Measurements from ENCODE around the gene CCDC148. TPM values are rescaled to one million over a fixed set of nuclear protein-coding genes. Genes with fewer than 3 reads are reported as not detected.

CCDC148 gene
- total RNA-seq, 2 donors from 2014 or later: 2.7 to 5.0 TPM

DNA sequence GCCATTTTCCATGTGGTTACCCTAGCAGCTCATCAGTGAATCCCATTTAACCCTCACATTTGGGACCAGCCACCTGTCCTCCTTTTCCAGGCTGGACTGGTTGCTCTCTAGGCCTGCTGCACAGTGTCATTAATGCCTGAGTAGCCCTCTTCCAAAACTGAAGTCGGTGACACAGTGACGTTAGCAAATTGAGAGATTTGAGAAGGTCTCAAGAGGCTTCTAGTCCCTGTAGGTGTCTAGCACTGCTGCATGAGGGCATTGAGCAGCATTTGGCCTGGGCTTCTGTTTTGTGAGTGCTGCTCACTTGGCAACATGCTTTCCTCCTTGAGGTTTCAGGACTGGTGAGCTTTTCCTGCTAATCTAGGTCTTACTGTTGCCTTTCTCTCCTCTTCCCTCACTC is 36.9 kb upstream of the CCDC148 start:
- Mint-ChIP-seq H3K27ac (no peak overlapping the region), H3K9me3 (no peaks in the 10 kb centered on the region), H3K4me1 (peaks cover 37% of the 10 kb centered on the region), H3K4me3 (no peak overlapping the region), H3K27me3 (ENCODE audit: insufficient read depth) (no peaks in the 10 kb centered on the region), H3K36me3 (ENCODE audit: low read depth) (no peaks in the 10 kb centered on the region)
- H3K4me1 ChIP-seq (ENCODE audit: control insufficient read depth, insufficient read depth, low read length): no peaks in the 10 kb centered on the region
- H3K27me3 ChIP-seq (ENCODE audit: control insufficient read depth, insufficient read depth, low read length, poor library complexity, severe bottlenecking): no peaks in the 10 kb centered on the region
- no peaks in the 10 kb centered on the region for H3K36me3 ChIP-seq (ENCODE audit: control insufficient read depth, insufficient read depth, low read length)
- WGBS, 2 experiments (ENCODE audit: insufficient coverage in 1 of 2, insufficient read length in 1 of 2): 74 to 93% methylated on average over 2 of the region's 2 CpGs
- no peak for DNase-seq
- H3K27ac ChIP-seq (ENCODE audit: low read depth, low read length): no peak overlapping the region
- no peak overlapping the region for H3K4me3 ChIP-seq (ENCODE audit: low read length)
- no peaks in the 10 kb centered on the region for H3K9me3 ChIP-seq (ENCODE audit: control insufficient read depth, low read length)
- no peak overlapping the region for H3K9ac ChIP-seq (ENCODE audit: extremely low read depth, low read length, poor library complexity, severe bottlenecking)
- TF ChIP-seq, protein P1, sequence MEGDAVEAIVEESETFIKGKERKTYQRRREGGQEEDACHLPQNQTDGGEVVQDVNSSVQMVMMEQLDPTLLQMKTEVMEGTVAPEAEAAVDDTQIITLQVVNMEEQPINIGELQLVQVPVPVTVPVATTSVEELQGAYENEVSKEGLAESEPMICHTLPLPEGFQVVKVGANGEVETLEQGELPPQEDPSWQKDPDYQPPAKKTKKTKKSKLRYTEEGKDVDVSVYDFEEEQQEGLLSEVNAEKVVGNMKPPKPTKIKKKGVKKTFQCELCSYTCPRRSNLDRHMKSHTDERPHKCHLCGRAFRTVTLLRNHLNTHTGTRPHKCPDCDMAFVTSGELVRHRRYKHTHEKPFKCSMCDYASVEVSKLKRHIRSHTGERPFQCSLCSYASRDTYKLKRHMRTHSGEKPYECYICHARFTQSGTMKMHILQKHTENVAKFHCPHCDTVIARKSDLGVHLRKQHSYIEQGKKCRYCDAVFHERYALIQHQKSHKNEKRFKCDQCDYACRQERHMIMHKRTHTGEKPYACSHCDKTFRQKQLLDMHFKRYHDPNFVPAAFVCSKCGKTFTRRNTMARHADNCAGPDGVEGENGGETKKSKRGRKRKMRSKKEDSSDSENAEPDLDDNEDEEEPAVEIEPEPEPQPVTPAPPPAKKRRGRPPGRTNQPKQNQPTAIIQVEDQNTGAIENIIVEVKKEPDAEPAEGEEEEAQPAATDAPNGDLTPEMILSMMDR (conservative IDR thresholded peaks at IDR 0.05): no peak

DNA sequence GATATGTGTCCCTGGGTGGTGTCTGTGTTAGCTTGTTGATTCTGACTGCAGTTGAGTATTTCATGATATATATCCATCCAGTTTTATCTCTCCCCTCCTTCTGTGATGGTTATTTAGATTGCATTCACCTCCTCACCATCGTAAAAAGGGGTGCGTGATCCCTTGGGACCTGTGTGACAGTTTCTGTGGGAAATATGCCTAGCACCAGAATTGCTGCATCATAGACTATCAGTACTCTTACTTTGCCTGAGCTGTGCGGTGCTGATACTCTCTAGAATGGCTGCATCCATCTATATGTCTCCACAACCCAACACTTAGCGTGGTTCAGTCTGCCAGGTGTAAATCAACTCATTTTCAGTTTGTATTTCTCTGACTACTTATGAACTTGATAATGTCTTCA is 34.5 kb upstream of the CCDC148 start:
- Histone ChIP-seq H3K36me3 (ENCODE audit: control insufficient read depth, insufficient read depth, low read length) (no peaks in the 10 kb centered on the region), H3K27me3 (ENCODE audit: control insufficient read depth, insufficient read depth, low read length, poor library complexity, severe bottlenecking) (no peaks in the 10 kb centered on the region), H3K9ac (ENCODE audit: extremely low read depth, low read length, poor library complexity, severe bottlenecking) (no peak overlapping the region), H3K4me1 (ENCODE audit: control insufficient read depth, insufficient read depth, low read length) (peaks cover 2% of the 10 kb centered on the region), H3K4me3 (ENCODE audit: low read length) (no peak overlapping the region), H3K27ac (ENCODE audit: low read depth, low read length) (no peak overlapping the region), H3K9me3 (ENCODE audit: control insufficient read depth, low read length) (no peaks in the 10 kb centered on the region)
- 88 to 97% methylated on average over 4 of the region's 4 CpGs for WGBS, 2 experiments (ENCODE audit: insufficient coverage in 1 of 2, insufficient read length in 1 of 2)
- Mint-ChIP-seq H3K36me3 (ENCODE audit: low read depth) (no peaks in the 10 kb centered on the region), H3K9me3 (no peaks in the 10 kb centered on the region), H3K27me3 (ENCODE audit: insufficient read depth) (no peaks in the 10 kb centered on the region), H3K27ac (no peak overlapping the region), H3K4me3 (no peak overlapping the region), H3K4me1 (peaks cover 34% of the 10 kb centered on the region)
- TF ChIP-seq, protein P1 (conservative IDR thresholded peaks at IDR 0.05): no peak
- no peak for DNase-seq

- DNase-seq: peak; percentile 58
- H3K4me3 ChIP-seq (ENCODE audit: low read length): no peak overlapping the region
- Mint-ChIP-seq H3K27me3 (ENCODE audit: insufficient read depth) (no peaks in the 10 kb centered on the region), H3K9me3 (no peaks in the 10 kb centered on the region), H3K4me3 (no peak overlapping the region), H3K27ac (peak overlapping the region; percentile 42), H3K4me1 (peaks cover 34% of the 10 kb centered on the region), H3K36me3 (ENCODE audit: low read depth) (no peaks in the 10 kb centered on the region)
- TF ChIP-seq, protein P1 (conservative IDR thresholded peaks at IDR 0.05): peak; percentile 32
- no peaks in the 10 kb centered on the region for H3K27me3 ChIP-seq (ENCODE audit: control insufficient read depth, insufficient read depth, low read length, poor library complexity, severe bottlenecking)
- no peaks in the 10 kb centered on the region for H3K36me3 ChIP-seq (ENCODE audit: control insufficient read depth, insufficient read depth, low read length)
- H3K27ac ChIP-seq (ENCODE audit: low read depth, low read length): no peak overlapping the region
- no peak overlapping the region for H3K9ac ChIP-seq (ENCODE audit: extremely low read depth, low read length, poor library complexity, severe bottlenecking)
- WGBS, 2 experiments (ENCODE audit: insufficient coverage in 1 of 2, insufficient read length in 1 of 2): 7 to 19% methylated on average over 2 to 5 of the region's 6 CpGs
- peaks cover 2% of the 10 kb centered on the region for H3K4me1 ChIP-seq (ENCODE audit: control insufficient read depth, insufficient read depth, low read length)
- no peaks in the 10 kb centered on the region for H3K9me3 ChIP-seq (ENCODE audit: control insufficient read depth, low read length)
Measured at GRCh38 chr2:158489366-158490112, 33.0 kb upstream of the CCDC148 start.

All from endodermal cell (in vitro differentiated cells).